Suppressor macrophage treated with lipopolysaccharide for 1 hour (primary cell): ENCODE data around the gene OR7C1.
"Not testable (repeated sequence)": the region's sequence is repeated elsewhere in the genome, so short reads cannot be mapped to it uniquely, and the experiment has no call there.

ENCODE experiments used
- DNase-seq, 3 donors: peaks; one replicate each; pipeline ENCODE4 v3.0.0-alpha.2; 2020 to 2022

Gene OR7C1

GRCh38 chr19:14783410-14783998, 51.5 kb downstream of the OR7C1 start:
- peak in 2 of 3 donors; percentile 42 to 53 for DNase-seq

- DNase-seq: peak in 2 of 3 donors; percentile 47 to 84
Measured at GRCh38 chr19:14782626-14783409, 52.2 kb downstream of the OR7C1 start.

GRCh38 chr19:14781713-14782536, 53.1 kb downstream of the OR7C1 start:
- DNase-seq: not testable (repeated sequence)

GRCh38 chr19:14780622-14781225, 54.3 kb downstream of the OR7C1 start:
- DNase-seq: not testable (repeated sequence)

GRCh38 chr19:14779151-14779550, 55.8 kb downstream of the OR7C1 start:
- DNase-seq: peak; percentile 37 to 50 (median 41)

- peak; percentile 54 to 76 (median 55) for DNase-seq
Measured at GRCh38 chr19:14778110-14778845, 56.7 kb downstream of the OR7C1 start, which contains the start of gene ADGRE2. TSS of gene ADGRE2 (minus strand) at chr19:14778560. CDS start at chr19:14776756, 1,804 bp downstream.

GRCh38 chr19:14777645-14778044, 57.3 kb downstream of the OR7C1 start:
- DNase-seq: not testable (repeated sequence)

DNA sequence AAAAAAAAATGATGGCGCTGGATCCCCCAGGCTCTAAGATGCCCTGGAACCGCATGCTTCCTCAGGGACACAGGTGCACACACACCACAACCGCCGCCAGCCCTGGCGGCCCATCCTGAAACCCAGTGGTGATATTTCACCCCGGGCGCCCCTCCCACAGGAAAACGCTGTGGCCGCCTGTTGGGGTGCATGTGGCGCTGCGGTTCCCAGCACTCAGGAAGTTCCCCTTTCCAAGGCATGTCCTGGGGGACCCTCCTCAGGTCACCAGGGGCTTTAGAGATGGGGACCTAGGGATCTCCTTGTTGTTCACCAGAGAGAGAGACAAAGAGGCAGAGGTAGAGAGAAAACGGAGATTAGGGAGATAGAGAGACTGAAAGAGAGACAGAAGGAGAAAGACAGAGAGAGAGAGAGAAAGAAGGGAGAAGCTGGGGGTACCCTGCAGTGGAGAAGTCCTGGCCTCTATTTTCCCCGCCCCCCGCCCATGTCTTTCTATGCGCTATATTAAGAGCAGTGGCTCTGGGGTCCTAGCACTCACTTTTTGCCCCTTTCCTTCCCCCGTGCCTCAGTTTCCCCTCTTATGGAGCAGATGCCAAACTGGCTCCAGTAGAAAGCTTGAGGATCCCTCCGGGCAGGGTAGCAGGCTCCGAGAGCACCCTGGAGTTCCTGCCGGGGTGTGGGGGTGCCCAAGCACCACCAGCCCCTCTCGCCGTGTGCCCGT, 59.0 kb downstream of the OR7C1 start:
- DNase-seq: peak; percentile 60 to 74 (median 61)

DNA sequence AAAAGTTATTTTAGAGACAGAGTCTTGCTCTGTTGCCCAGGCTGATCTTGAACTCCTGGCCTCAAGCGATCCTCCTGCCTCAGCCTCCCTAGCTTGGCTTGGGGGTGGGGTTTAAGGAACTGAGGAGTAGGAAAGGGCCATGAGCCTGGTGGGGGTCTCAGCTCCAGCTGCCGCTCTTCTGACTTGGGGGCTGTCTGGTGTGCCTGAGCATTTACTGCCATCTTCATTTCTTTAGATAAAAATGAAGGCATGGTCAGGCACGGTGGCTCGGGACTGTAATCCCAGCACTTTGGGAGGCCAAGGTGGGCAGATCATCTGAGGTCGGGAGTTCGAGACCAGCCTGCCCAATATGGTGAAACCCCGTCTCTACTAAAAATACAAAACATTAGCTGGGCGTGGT, 59.7 kb downstream of the OR7C1 start:
- not testable (repeated sequence) for DNase-seq

GRCh38 chr19:14774373-14774772, 60.6 kb downstream of the OR7C1 start:
- no peak for DNase-seq

- not testable (repeated sequence) for DNase-seq
Measured at GRCh38 chr19:14773722-14774121, 61.3 kb downstream of the OR7C1 start.

DNA sequence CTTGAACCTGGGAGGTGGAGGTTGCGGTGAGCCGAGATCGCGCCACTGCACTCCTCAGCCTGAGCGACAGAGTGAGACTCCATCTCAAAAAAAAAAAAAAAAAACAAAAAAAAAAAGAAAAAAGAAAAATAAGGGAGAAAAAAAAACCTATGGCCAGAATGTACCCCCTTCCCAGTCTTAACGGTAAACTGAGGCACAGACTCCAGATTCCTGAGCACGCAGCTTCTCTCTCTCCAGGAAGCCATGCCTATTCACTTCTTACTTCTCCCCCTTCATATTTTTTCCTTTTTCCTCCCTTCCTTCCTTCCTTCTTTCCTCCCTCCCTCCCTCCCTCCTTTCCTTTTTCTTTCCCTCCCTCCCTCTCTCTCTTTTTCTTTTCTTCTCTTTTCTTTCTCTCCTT, 62.0 kb downstream of the OR7C1 start:
- DNase-seq: no peak

- DNase-seq: no peak
Measured at GRCh38 chr19:14772467-14772866, 62.5 kb downstream of the OR7C1 start.

- DNase-seq: no peak
Measured at GRCh38 chr19:14770944-14771839, 63.8 kb downstream of the OR7C1 start.

DNA sequence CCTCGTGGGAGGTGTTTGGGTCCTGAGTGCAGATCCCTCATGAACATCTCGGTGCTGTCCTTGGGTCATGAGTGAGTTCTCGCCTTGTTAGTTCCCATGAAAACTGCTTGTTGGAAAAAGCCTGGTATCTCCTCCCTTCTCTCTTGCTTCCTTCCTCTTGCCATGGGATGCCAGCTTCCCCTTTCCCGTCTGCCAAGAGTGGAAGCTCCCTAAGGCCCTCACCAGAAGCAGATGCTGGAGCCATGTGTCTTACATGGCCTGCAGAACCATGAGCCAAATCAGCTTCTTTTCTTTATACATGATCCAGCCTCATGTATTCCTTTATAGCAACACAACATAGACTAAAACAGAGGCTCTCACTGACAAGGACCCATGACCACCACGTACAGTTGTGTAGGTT, 64.8 kb downstream of the OR7C1 start:
- DNase-seq: no peak

- DNase-seq: no peak
Measured at GRCh38 chr19:14769201-14769600, 65.8 kb downstream of the OR7C1 start.

DNA sequence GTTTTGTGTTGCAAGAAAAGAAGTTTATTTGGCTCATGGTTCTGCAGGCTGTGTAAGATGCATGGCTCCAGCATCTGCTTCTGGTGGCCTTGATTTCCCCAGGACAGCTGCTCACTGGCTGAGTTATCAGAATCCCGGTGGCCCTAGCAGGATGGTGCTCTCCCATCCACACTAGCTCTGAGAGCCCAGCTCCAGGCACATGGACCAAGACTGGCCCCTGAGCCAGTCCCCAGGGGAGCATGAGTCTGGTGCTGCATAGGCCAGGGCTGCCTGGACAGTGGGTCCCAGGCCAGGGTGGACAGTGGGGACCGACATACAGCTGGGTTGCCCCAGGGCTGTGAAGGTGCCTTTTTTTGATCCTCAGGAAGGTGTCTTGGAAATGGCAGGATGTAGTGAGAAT, 67.0 kb downstream of the OR7C1 start:
- no peak for DNase-seq

GRCh38 chr19:14767466-14767971, 67.5 kb downstream of the OR7C1 start:
- DNase-seq: no peak

GRCh38 chr19:14765841-14766240, 69.1 kb downstream of the OR7C1 start:
- DNase-seq: not testable (repeated sequence)

DNA sequence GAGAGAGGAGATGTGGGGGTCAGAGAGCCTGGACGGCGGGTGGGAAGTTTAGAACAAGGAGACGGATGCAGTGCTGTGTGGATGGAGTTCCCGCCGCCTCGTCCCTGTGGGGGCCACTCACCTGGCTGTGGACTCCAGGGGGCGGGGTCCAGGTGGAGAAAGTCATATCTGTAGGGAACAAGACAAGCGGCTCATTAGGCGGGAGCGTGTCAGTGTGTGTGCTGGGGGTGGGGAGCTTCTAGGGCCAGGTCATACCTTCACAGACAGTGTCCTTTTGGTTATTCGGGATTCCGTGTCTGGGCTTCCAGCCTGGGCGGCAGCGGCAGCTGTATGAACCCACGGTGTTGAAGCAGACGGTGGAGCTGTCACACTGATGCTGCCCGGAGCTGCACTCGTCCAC, 69.6 kb downstream of the OR7C1 start:
- not testable (repeated sequence) for DNase-seq
